PC-3 (cell line): ENCODE measurements around the gene MSX1. TPM values are rescaled to one million over a fixed set of nuclear protein-coding genes. Genes with fewer than 3 reads are reported as not detected.

Source experiments
- ATAC-seq: fragments of 200-7000 bp; cut with Tn5 transposase; 2 replicates; pipeline ENCODE4 v1.9.1; 2020; ENCODE audit warnings: mild to moderate bottlenecking, moderate library complexity
- BruUV-seq: library from RNA; stranded (reverse); fragments of 400-500 nt; replicated peaks from 2 replicates; lab custom pipeline; 2021; lab: Mats Ljungman, UMichigan
- CTCF ChIA-PET: fragments of 300-600 bp; sonication (Branson Sonifier 250); formaldehyde crosslinking; loops from one replicate; lab custom pipeline; 2022; ENCODE audit warnings: antibody characterized with exemption; lab: Charles Lee
- POLR2A ChIA-PET: fragments of 300-600 bp; sonication (Branson Sonifier 250); formaldehyde crosslinking; loops from one replicate; lab custom pipeline; 2022; ENCODE audit warnings: antibody characterized with exemption; ENCODE audit not compliant: unreplicated experiment; lab: Charles Lee
- DNase-seq: peaks from one replicate; pipeline ENCODE4 v3.0.0-alpha.2; 2015
- H2AFZ ChIP-seq: fragments of 300-600 bp; sonication (generic); 2 replicates; pipeline ENCODE4 v1.6.0; 2016; ENCODE audit warnings: antibody characterized with exemption, low read length
- H3F3A ChIP-seq: fragments of 300-600 bp; sonication (generic); one replicate; pipeline ENCODE4 v1.6.0; 2017; ENCODE audit warnings: antibody characterized with exemption, low read length, control low read depth, mild to moderate bottlenecking; ENCODE audit not compliant: unreplicated experiment
- H3K27ac ChIP-seq: fragments of 300-600 bp; sonication (generic); 2 replicates; pipeline ENCODE4 v1.5.1; 2016; ENCODE audit warnings: mild to moderate bottlenecking, low read length
- H3K27me3 ChIP-seq: fragments of 300-600 bp; sonication (generic); 2 replicates; pipeline ENCODE4 v1.6.1; 2016; ENCODE audit warnings: low read length, mixed read lengths
- H3K36me3 ChIP-seq: fragments of 300-600 bp; sonication (generic); 2 replicates; pipeline ENCODE4 v1.6.1; 2016; ENCODE audit warnings: low read depth, mixed run types, low read length, mixed read lengths
- H3K4me1 ChIP-seq: fragments of 300-600 bp; sonication (generic); 2 replicates; pipeline ENCODE4 v1.5.1; 2016; ENCODE audit warnings: low read length; ENCODE audit not compliant: insufficient read depth
- H3K4me2 ChIP-seq: fragments of 300-600 bp; sonication (generic); 2 replicates; pipeline ENCODE4 v1.6.0; 2016; ENCODE audit warnings: low read length
- H3K4me3 ChIP-seq: fragments of 300-600 bp; sonication (generic); 2 replicates; pipeline ENCODE4 v1.5.1; 2016; ENCODE audit warnings: mild to moderate bottlenecking, low read length, mixed read lengths
- H3K79me2 ChIP-seq: fragments of 300-600 bp; sonication (generic); 2 replicates; pipeline ENCODE4 v1.6.1; 2017; ENCODE audit warnings: low read length, mixed read lengths
- H3K9ac ChIP-seq: fragments of 300-600 bp; sonication (generic); 2 replicates; pipeline ENCODE4 v1.6.0; 2016; ENCODE audit warnings: mild to moderate bottlenecking, low read length
- H3K9me2 ChIP-seq: fragments of 300-600 bp; sonication (generic); replicated peaks from 2 replicates; pipeline ENCODE4 v1.6.1; 2016; ENCODE audit warnings: mixed run types, low read length, mixed read lengths
- H3K9me3 ChIP-seq: fragments of 300-600 bp; sonication (generic); 2 replicates; pipeline ENCODE4 v1.6.1; 2016; ENCODE audit warnings: low read length, mixed read lengths
- H4K20me1 ChIP-seq: fragments of 300-600 bp; sonication (generic); 2 replicates; pipeline ENCODE4 v1.6.1; 2016; ENCODE audit warnings: low read length, mixed read lengths
- CTCF ChIP-seq: fragments of 300-600 bp; sonication (generic); conservative IDR thresholded peaks from 2 replicates; pipeline ENCODE4 v1.5.1; 2017; ENCODE audit warnings: antibody characterized with exemption, low read depth, mild to moderate bottlenecking, low read length
- EZH2 ChIP-seq: fragments of 300-600 bp; sonication (generic); IDR thresholded peaks from one replicate; pipeline ENCODE4 v1.6.1; 2017; ENCODE audit warnings: antibody characterized with exemption, mild to moderate bottlenecking, low read length; ENCODE audit not compliant: unreplicated experiment
- EZH2phosphoT487 ChIP-seq: fragments of 300-600 bp; sonication (generic); IDR thresholded peaks from 2 replicates; pipeline ENCODE4 v1.6.1; 2018; ENCODE audit warnings: mild to moderate bottlenecking, antibody characterized with exemption, low read length, borderline replicate concordance
- intact Hi-C: fragments of 100-400 bp; cut with micrococcal nuclease; formaldehyde crosslinking; loops from 2 replicates; pipeline ENCODE4 v1.9.0; 2023
- total RNA-seq: library from RNA; depleted of rRNA; stranded (reverse); fragments of >200 nt; gene quantifications from 2 replicates; pipeline ENCODE4 v1.2.3, GENCODE V29; 2014

The MSX1 gene
- total RNA-seq, 1 experiment from 2014 or later, result 7.5 TPM

- Histone ChIP-seq H3K4me3 (no peak overlapping the region), H3F3A (no peaks in the 10 kb centered on the region), H3K79me2 (no peaks in the 10 kb centered on the region), H3K9ac (no peak overlapping the region), H3K4me2 (no peak overlapping the region), H4K20me1 (no peaks in the 10 kb centered on the region), H3K27ac (no peak overlapping the region), H2AFZ (no peak overlapping the region), H3K36me3 (no peaks in the 10 kb centered on the region), H3K4me1 (no peaks in the 10 kb centered on the region), H3K27me3 (peaks cover 16% of the 10 kb centered on the region; the same call in 1 of the 2 replicates), H3K9me2 (no peaks in the 10 kb centered on the region), H3K9me3 (no peaks in the 10 kb centered on the region)
- DNase-seq, result no peak
- BruUV-seq, result no TSS peak
- ChIA-PET CTCF (no interaction called here), POLR2A (no interaction called here)
- intact Hi-C loops, result no loop called here
- ATAC-seq, result no peak
- TF ChIP-seq EZH2, result no peak
- TF ChIP-seq EZH2phosphoT487, result no peak
- TF ChIP-seq CTCF, result no peak
These were observed 48.7 kb upstream of the MSX1 start for GRCh38 chr4:4810778-4811177.

GRCh38 chr4:4812145-4812794 lies 47.2 kb upstream of the MSX1 start:
- Histone ChIP-seq H3K79me2 (no peaks in the 10 kb centered on the region), H2AFZ (no peak overlapping the region), H3K4me3 (no peak overlapping the region), H3F3A (no peaks in the 10 kb centered on the region), H3K9ac (no peak overlapping the region), H3K4me2 (no peak overlapping the region), H3K36me3 (no peaks in the 10 kb centered on the region), H3K9me3 (no peaks in the 10 kb centered on the region), H3K4me1 (no peaks in the 10 kb centered on the region), H4K20me1 (no peaks in the 10 kb centered on the region), H3K9me2 (no peaks in the 10 kb centered on the region), H3K27ac (no peak overlapping the region), H3K27me3 (peaks cover 16% of the 10 kb centered on the region; the same call in 1 of the 2 replicates)
- POLR2A ChIA-PET, result no interaction called here
- ATAC-seq (no peak), DNase-seq (no peak)
- no TSS peak for BruUV-seq
- CTCF ChIA-PET, result no interaction called here
- TF ChIP-seq EZH2, result no peak
- no peak for TF ChIP-seq CTCF
- no peak for TF ChIP-seq EZH2phosphoT487
- intact Hi-C loops, result no loop called here

- H3K27ac ChIP-seq, result no peak overlapping the region
- H3K79me2 ChIP-seq, result no peaks in the 10 kb centered on the region
- no peaks in the 10 kb centered on the region for H3K4me1 ChIP-seq
- no TSS peak for BruUV-seq
- no peaks in the 10 kb centered on the region for H3F3A ChIP-seq
- H4K20me1 ChIP-seq, result no peaks in the 10 kb centered on the region
- no peak overlapping the region for H3K4me2 ChIP-seq
- TF ChIP-seq CTCF, result no peak
- TF ChIP-seq EZH2, result no peak
- TF ChIP-seq EZH2phosphoT487, result no peak
- H3K4me3 ChIP-seq, result no peak overlapping the region
- no peaks in the 10 kb centered on the region for H3K9me3 ChIP-seq
- no peaks in the 10 kb centered on the region for H3K36me3 ChIP-seq
- ChIA-PET POLR2A (no interaction called here), CTCF (no interaction called here)
- intact Hi-C loops, result no loop called here
- DNase-seq, result no peak
- no peaks in the 10 kb centered on the region for H3K27me3 ChIP-seq
- H2AFZ ChIP-seq, result no peak overlapping the region
- H3K9ac ChIP-seq, result no peak overlapping the region
- no peaks in the 10 kb centered on the region for H3K9me2 ChIP-seq
- ATAC-seq, result no peak
These were observed 40.9 kb upstream of the MSX1 start for GRCh38 chr4:4818415-4819212.
